COR-L47 (cell line): Measurements from ENCODE around the gene AGO1.
A peak's percentile ranks its signal among the peaks of the same experiment; 100 is the strongest.
"Not testable (repeated sequence)": the region's sequence is repeated elsewhere in the genome, so short reads cannot be mapped to it uniquely, and the experiment has no call there.

Experiments
- DNase-seq: peaks from one replicate; lab custom pipeline; 2025; lab: John Stamatoyannopoulos, UW

Gene AGO1

DNA sequence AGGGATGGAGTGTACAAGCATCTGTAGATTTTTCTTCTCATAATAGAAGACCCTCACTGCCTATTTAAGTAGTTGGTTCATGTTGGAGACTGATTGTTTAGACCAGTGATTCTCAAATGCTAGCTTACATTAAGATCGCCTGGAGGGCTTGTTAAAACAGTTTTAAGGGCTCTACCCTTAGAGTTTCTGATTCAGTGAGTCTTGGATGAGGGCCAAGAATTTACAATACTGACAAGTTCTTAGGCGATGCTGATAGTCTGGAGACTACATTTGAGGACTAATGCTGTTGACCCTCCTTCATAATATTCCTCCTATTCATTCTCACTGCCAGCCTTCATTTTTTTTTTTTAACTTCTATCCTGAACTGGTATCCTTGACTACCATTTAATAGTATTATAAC is 32.7 kb downstream of the AGO1 start:
- DNase-seq = no peak

- DNase-seq = no peak
Measured at GRCh38 chr1:35923791-35924221, 40.8 kb downstream of the AGO1 start.

DNA sequence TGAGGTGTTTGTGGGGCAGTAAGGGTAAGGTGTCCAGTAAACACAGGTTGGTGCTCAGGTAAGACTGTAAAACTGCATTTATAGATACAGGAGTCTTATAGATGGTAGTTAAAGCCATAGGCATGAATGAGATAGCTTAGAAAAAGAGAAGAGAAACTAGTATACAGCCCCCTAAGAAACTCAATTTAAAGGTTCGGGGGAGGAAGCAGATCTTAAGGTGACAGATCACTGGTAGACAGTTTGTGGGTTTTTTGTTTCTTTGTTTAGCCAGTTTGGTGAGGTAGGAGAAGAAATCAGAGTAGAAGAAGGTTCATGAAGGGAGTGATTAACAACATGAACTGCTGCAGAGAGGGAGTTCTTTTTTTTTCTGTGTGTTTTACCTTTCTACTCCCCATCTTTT is 41.8 kb downstream of the AGO1 start:
- DNase-seq = no peak

DNA sequence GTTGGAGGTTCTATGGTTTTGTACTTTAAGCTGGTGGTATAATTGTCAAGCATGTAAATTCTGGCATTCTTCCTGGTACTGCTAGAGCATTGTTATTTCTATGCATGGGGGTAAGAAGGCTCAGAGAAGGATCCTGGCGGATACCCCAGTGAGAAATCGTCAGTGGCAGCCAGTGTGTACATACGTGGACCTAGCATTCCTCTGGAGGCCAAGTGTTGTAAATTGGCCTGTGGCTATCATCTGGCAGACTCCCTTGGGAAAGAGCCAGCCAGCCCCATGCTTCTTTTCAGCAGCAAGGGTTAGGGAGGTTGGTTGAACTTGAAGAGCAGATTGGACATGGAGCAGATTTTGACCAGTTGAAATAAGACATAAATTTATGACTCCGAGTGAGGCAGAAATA is 42.7 kb downstream of the AGO1 start:
- no peak for DNase-seq

DNA sequence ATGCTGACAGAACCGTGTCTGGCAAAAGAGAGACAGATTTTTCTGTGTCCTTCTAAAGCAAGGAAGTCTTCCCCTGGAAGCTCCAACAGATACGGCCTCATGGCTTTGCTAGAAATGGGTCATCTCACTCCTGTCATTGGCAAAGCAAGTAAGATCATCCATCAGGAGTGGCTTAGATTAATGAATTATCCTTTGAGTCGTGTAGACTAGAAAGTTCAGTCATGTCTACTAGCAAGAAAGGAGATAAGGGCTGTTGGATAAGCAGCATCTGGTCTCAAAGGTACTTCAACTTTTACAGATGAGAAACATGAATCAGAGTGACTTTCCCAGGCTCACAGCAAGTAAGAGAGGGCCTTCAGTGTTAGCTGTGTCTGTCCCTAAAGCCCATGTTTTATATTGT is 44.5 kb downstream of the AGO1 start:
- no peak for DNase-seq

- DNase-seq = peak; percentile 45
Measured at GRCh38 chr1:35929730-35930592, 47.0 kb downstream of the AGO1 start.

DNA sequence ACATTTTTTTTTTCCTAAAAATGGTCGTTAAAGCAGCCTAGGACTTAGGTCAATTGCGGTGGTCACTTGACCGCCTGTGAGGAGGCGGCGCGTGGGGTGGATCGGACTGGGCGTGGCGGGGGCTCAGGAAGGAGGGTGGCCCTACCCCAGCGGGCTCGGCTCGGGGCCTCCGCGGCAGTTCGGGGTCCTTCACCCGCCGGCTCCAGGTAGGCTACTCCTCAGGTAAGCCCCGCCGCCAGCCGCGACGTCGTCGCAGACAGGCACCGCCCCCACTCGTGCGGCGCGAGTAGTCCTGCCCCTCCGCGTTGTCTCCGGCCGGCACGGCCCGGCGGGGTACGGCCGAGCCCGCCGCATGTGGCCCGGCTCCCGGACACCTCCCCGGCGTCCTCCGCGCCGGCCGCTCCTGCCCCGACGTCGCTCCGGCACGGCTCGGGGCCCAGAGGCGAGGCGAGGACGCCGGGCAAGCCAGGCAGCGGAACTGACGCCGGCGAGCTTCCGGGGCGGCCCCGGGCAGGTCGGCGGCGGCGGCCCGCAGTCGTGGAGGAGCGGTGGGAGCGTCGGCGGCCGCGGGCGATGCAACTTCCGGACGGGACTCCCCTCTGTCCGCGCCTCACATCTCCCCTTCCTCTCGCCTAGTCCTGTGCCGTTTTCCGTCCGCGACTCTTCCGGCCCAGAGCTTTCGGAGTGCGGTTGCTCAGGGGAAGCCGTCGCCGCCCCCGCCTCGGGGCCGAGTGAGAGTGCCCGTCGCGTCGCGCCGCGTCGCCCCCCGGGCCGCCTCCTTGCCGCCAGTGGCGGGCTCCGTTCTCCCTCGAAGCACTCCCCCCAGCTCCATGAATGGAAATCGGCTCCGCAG is 47.8 kb downstream of the AGO1 start, which contains the start of gene AGO3:
AGO3 (plus strand) TSS at position 513 of the 853 bp plus-strand sequence; CDS start at position 835, 322 bp downstream.
- DNase-seq = peak; percentile 84

GRCh38 chr1:35931446-35932157 is 48.6 kb downstream of the AGO1 start:
- no peak for DNase-seq

- no peak for DNase-seq
Measured at GRCh38 chr1:35932158-35932636, 49.2 kb downstream of the AGO1 start.

GRCh38 chr1:35932941-35933340 is 49.9 kb downstream of the AGO1 start:
- DNase-seq = no peak

GRCh38 chr1:35935442-35936388 is 52.7 kb downstream of the AGO1 start:
- DNase-seq = no peak

DNA sequence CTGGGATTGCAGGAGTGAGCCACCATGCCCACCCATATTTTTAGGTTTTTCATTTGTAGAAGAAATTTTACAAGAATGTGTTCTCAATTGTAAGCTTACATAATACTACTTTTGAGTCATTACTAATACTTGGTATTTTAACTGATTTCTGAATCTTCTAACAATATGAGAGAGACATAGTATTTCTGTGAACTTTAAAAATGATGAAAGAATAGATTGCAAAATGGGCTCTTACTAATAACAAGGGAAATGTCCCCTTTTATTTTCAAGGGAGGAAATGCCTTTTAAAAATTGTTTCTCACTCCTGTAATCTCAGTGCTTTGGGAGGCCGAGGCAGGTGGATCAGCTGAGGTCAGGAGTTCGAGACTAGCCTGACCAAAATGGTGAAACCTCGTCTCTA is 53.8 kb downstream of the AGO1 start:
- no peak for DNase-seq

- no peak for DNase-seq
Measured at GRCh38 chr1:35939484-35939883, 56.5 kb downstream of the AGO1 start.

DNA sequence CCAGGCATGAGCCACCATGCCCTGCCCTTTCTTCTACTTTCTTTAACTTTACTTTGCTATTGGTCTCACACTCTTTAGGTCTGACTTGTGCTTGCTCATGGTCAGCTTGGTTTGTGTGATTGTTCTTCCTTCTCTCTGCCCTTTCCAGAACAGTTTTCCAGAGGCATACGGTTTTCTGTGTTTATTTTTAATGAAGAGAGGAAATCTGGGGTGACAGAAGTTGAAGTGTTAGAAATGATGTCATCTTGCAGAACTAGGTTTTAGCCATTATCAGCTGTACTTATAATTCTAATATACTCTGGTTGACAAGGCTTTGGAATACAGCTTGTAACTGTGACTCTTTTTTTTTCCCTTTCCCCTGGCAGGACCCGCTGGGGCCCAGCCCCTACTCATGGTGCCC is 62.3 kb downstream of the AGO1 start:
- DNase-seq = no peak

GRCh38 chr1:35947547-35947946 is 64.5 kb downstream of the AGO1 start:
- no peak for DNase-seq

GRCh38 chr1:35958558-35958957 is 75.5 kb downstream of the AGO1 start:
- DNase-seq = no peak

GRCh38 chr1:35959304-35959703 is 76.3 kb downstream of the AGO1 start:
- DNase-seq = no peak

- no peak for DNase-seq
Measured at GRCh38 chr1:35962952-35963351, 79.9 kb downstream of the AGO1 start.

DNA sequence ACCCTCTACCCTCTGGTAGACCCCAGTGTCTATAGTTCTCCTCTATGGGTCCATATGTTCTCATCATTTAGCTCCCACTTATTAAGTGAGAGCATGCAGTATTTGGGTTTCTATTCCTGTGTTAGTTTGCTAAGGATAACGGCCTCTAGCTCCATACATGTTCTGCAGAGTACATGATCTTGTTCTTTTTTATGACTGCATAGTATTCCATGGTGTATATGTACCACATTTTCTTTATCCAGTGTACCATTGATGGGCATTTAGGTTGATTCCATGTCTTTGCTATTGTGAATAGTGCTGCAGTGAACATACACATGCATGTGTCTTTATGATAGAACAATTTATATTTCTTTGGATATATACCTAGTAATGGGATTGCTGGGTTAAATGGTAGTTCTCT is 81.3 kb downstream of the AGO1 start:
- not testable (repeated sequence) for DNase-seq

DNA sequence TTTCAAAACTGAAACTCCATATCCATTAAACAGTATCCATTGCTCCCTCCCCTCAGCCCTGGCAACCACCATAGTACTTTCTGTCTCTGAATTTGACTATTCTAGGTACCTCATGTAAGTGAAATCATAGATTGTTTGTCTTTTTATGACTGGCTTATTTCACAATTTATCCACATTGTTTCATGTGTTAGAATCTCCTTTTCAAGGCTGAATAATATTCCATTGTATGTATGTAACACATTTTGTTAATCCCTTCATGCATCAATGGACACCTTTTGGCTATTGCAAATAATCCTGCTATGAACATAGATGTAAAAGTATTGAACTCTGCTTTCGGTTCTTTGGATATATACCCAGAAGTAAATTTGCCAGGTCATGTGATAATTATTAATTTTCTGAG is 85.4 kb downstream of the AGO1 start:
- DNase-seq = no peak

DNA sequence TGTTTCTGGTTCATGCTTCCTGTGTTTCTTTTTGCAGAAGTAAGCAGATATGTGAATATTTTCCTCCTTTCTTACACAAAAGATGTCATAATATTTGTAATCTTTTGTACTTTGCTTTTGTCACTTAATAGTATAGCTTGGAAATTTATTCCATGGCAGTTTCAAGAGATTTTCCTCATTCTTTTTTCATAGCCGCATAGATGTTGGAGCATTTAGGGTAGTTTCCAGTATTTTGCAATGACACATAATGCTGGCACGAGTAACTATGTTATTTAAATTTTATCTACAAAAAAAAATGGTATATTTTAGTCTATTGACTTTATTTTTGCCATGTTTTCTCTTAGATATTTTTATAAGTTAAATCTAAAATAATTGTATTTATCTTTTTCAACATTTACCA is 88.6 kb downstream of the AGO1 start:
- no peak for DNase-seq
